ENCODE results near the gene S1PR4. TPM values are rescaled to one million over a fixed set of nuclear protein-coding genes. Genes with fewer than 3 reads are reported as not detected.

Gene S1PR4
- total and polyA plus RNA-seq, 2 of the 8 experiments (the other 6 are each of a cell fraction or from before 2014, with no cell fraction given) = not detected

GRCh38 chr19:3220576-3220975 is 42.0 kb downstream of the S1PR4 start:
- ChIA-PET CTCF (ENCODE audit: partially characterized antibody) (interaction anchor here (4.3 kb wide), 1 partner anchor 10 kb away, joined by 19 read pairs; no protein-coding TSS in a partner anchor), POLR2A (ENCODE audit: partially characterized antibody) (interaction anchor here (1.3 kb wide), 1 partner anchor 9 kb away, joined by 4 read pairs; no protein-coding TSS in a partner anchor)
- Histone ChIP-seq H3K23me2 (ENCODE audit: low read depth, low read length) (peaks cover 2% of the 10 kb centered on the region; the same call in 1 of the 2 replicates), H2BK15ac (ENCODE audit: low read length) (no peak overlapping the region), H2AK5ac (ENCODE audit: low read depth, low read length) (no peak overlapping the region), H2BK120ac (replicated peaks; ENCODE audit: low read depth, low read length) (no peak overlapping the region), H3K4me2 (ENCODE audit: insufficient read depth in 1 of 2, low read depth in 2 of 2, low read length in 2 of 2) (no peak overlapping the region), H4K5ac (ENCODE audit: insufficient read length, low read depth, low read length) (no peak overlapping the region), H2BK12ac (ENCODE audit: low read depth, low read length) (no peak overlapping the region), H2BK5ac (ENCODE audit: low read depth, low read length) (no peak overlapping the region), H3K79me2 (ENCODE audit: control insufficient read depth in 1 of 2, insufficient read depth in 2 of 2, low read length in 2 of 2) (no peaks in the 10 kb centered on the region), H3K18ac (ENCODE audit: extremely low read depth, low read length) (no peak overlapping the region), H3K36me3 (ENCODE audit: control insufficient read depth in 2 of 4, insufficient read depth in 4 of 4, low read length in 3 of 4) (no peaks in the 10 kb centered on the region), H3K9me3 (ENCODE audit: insufficient read depth in 2 of 2, low read depth in 1 of 2, low read length in 1 of 2) (no peaks in the 10 kb centered on the region), H4K91ac (replicated peaks; ENCODE audit: insufficient read length, low read length) (no peak overlapping the region), H3K23ac (ENCODE audit: insufficient read length) (no peak overlapping the region), H4K20me1 (replicated peaks in 1 of 2; ENCODE audit: control insufficient read depth in 1 of 2, insufficient read depth in 2 of 2, low read length in 2 of 2) (peaks cover 0 to 4% of the 10 kb centered on the region in 2 experiments), H4K8ac (ENCODE audit: extremely low read depth, insufficient read depth, low read length) (peak overlapping the region; percentile 25; the same call in 1 of the 2 replicates), H2AFZ (ENCODE audit: low read length) (no peak overlapping the region), H3K4me3 (ENCODE audit: extremely low read depth in 1 of 4, insufficient read depth in 2 of 4, low read depth in 3 of 4, low read length in 4 of 4) (no peak overlapping the region), H2BK20ac (ENCODE audit: low read length) (no peak overlapping the region), H3K56ac (replicated peaks; ENCODE audit: insufficient read length, low read depth, low read length) (no peak overlapping the region), H3K4me1 (replicated peaks in 1 of 4; ENCODE audit: control insufficient read depth in 3 of 4, insufficient read depth in 4 of 4, low read length in 3 of 4) (no peaks in the 10 kb centered on the region; a peak in 1 of 7 replicates), H3K9ac (replicated peaks in 1 of 4; ENCODE audit: extremely low read depth in 1 of 4, low read depth in 3 of 4, low read length in 3 of 4) (no peak overlapping the region), H3K27me3 (replicated peaks in 1 of 4; ENCODE audit: control insufficient read depth in 3 of 4, extremely low read depth in 1 of 4, insufficient read depth in 3 of 4, low read length in 3 of 4) (0 out of 7 replicates have a peak, but pooled peaks cover 0 to 3% (median 0%) of the 10 kb centered on the region in 4 experiments), H3K27ac (ENCODE audit: low read depth, low read length) (no peak overlapping the region), H3K4ac (replicated peaks; ENCODE audit: insufficient read length, low read depth, low read length) (no peak overlapping the region), H3K14ac (ENCODE audit: insufficient read length) (no peak overlapping the region), H3K79me1 (ENCODE audit: low read depth, low read length) (no peaks in the 10 kb centered on the region)
- FAIRE-seq (no peak), DNase-seq (ENCODE audit: low read depth in 1 of 2, low spot score in 2 of 2) (no peak)
- WGBS, 2 experiments (ENCODE audit: extremely low coverage in 1 of 2, insufficient coverage in 1 of 2, insufficient read length in 1 of 2, insufficient replicate concordance in 2 of 2, low coverage in 1 of 2, low lambda C conversion rate in 2 of 2, missing lambda C conversion rate in 1 of 2) = 86% methylated on average over 9 of the region's 12 CpGs; no CpG with 5 or more reads in 1 of the 2 experiments
- no peak for TF ChIP-seq HDAC2 (IDR thresholded peaks at IDR 0.05; ENCODE audit: borderline replicate concordance in 1 of 2, low read depth in 2 of 2, low read length in 2 of 2)
- no peak for TF ChIP-seq JUN (IDR thresholded peaks at IDR 0.05; ENCODE audit: low read depth, low read length)
- TF ChIP-seq TCF12 (IDR thresholded peaks at IDR 0.05; ENCODE audit: low read depth, low read length) = no peak
- no peak for TF ChIP-seq ATF3 (IDR thresholded peaks at IDR 0.05; ENCODE audit: insufficient read depth, low read depth, low read length)
- no peak for TF ChIP-seq SIN3A (conservative IDR thresholded peaks at IDR 0.05 in 1 of 2, IDR thresholded peaks at IDR 0.05 in 1 of 2; ENCODE audit: low read depth in 1 of 2, low read length in 2 of 2)
- no peak for TF ChIP-seq NRF1 (IDR thresholded peaks at IDR 0.05; ENCODE audit: low read depth, low read length)
- TF ChIP-seq SAP30 (IDR thresholded peaks at IDR 0.05; ENCODE audit: insufficient read depth, insufficient replicate concordance, low read length) = no peak
- TF ChIP-seq BRCA1 (IDR thresholded peaks at IDR 0.05; ENCODE audit: low read depth, low read length) = no peak
- TF ChIP-seq RXRA (IDR thresholded peaks at IDR 0.05; ENCODE audit: insufficient read depth, low read depth, low read length) = no peak
- no peak for TF ChIP-seq HDAC6 (IDR thresholded peaks at IDR 0.05; ENCODE audit: low read depth, low read length)
- TF ChIP-seq TBP (IDR thresholded peaks at IDR 0.05; ENCODE audit: low read depth, low read length) = no peak
- TF ChIP-seq ZNF274 (IDR thresholded peaks at IDR 0.05; ENCODE audit: borderline replicate concordance, extremely low read depth, low read length) = no peak
- TF ChIP-seq SIX5 (IDR thresholded peaks at IDR 0.05; ENCODE audit: low read depth, low read length) = no peak
